Umbilical cord (tissue), 2 donors: Measurements from ENCODE around the gene RELL2. TPM values are rescaled to one million over a fixed set of nuclear protein-coding genes. Genes with fewer than 3 reads are reported as not detected.
A peak's percentile ranks its signal among the peaks of the same experiment; 100 is the strongest.
"Not testable (repeated sequence)": the region's sequence is repeated elsewhere in the genome, so short reads cannot be mapped to it uniquely, and the experiment has no call there.

Experiments
- DNase-seq: peaks from one replicate; pipeline ENCODE4 v3.0.0-alpha.2; 2015; ENCODE audit warnings: low spot score
- total RNA-seq: library from RNA; depleted of rRNA; stranded (reverse); fragments of >200 nt; gene quantifications from one replicate; pipeline ENCODE4 v1.2.3, GENCODE V29; 2014; ENCODE audit warnings: low replicate concordance; ENCODE audit not compliant: insufficient read depth

Gene RELL2, protein sequence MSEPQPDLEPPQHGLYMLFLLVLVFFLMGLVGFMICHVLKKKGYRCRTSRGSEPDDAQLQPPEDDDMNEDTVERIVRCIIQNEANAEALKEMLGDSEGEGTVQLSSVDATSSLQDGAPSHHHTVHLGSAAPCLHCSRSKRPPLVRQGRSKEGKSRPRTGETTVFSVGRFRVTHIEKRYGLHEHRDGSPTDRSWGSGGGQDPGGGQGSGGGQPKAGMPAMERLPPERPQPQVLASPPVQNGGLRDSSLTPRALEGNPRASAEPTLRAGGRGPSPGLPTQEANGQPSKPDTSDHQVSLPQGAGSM
- total RNA-seq: 0.96 TPM

DNA sequence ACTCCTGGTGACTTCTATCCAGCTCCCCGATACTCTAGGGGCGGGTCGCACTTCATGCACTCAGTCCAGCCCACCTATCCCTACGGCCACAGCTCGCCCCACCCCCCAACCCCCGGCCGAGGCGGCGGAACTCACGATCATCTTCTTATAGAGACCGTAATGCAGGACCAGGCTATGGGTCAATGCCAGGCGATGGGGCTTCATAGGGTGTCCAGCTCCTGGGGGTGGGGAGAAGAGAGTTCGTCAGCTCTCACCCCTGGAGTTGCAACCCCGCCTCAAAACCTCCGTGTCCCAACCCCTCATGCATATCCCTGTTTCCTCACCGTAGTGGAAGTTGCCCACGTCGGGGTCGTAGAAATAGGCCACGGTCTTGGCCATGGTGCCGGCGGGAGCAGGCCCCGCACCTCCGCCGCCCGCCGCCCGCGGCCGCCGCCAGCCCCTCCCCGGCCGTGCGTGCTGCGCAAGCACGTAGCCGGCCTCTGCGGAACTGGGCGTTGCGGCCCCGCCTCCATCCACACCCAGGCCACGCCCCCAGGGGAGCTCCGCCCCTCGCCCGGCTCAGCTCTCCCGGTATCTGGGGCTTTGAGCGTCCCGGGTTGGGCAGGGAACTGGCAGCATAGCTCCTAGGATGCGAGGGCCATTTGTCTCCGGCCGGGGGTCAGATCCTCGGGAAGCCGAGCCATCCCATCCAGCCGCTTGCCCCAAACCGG lies at the start of gene RELL2, which contains the start of gene HDAC3:
TSS of gene RELL2 (plus strand) at position 585 of the 710 bp plus-strand sequence. CDS start 1,229 bp downstream, outside the sequence.
TSS of gene HDAC3 (minus strand) at position 437 of the 710 bp plus-strand sequence. CDS start at position 378, 59 bp downstream.
- DNase-seq: peak; percentile 93

DNA sequence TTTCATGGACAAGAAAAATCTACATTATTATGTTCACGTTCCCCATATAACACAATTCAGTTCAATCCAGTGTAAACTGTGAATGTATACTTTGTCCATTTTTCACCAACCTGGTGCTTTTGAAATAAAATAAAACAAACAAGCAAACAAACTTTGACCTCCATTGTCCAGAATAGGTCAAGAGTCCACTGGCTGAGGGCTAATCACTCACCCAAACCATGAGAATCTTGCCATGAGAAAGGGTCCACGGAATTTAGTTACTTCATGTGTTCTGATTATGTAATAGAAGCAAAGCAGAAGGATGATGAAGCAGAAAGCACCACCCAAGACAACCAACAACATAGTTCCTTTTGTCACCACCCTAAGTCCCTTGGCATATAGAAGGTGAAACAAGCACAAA lies 46.7 kb upstream of the RELL2 start:
- no peak for DNase-seq

DNA sequence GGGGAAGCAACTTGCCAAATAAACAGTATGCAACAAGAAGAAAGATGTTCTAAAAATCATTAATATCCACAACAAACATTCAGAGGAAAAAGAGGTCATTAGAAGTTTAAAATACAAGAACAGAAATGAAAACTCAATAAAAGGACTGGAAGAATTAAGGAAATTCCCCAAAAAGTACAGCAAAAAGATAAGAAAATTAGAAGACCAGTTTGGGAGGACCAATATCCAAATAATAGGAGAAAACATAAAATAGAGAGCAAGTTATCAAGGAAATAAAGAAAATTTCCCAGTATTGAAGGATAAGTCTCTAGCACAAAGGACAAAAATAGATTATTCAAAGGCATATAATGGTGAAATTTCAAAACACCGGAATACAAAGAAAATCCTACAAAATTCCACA lies 39.9 kb upstream of the RELL2 start:
- no peak for DNase-seq

DNA sequence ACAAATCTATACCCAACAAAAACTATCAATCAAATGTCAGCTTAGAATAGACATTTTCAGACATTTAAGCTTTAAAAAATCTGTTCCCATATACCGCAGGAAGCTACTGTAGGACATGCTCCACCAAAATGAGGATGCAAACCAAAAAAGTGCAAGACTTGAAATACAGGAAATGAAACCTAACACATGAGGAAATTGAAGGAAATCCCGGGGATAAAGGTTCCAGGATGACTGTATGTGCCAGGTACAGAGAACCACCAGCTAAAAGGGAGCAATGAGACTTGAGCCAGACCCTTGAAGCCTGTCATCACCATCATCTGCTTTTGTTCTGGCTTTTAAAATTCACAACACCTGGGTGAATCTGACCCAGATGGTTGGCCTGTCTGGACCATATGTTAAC lies 39.4 kb upstream of the RELL2 start:
- no peak for DNase-seq

DNA sequence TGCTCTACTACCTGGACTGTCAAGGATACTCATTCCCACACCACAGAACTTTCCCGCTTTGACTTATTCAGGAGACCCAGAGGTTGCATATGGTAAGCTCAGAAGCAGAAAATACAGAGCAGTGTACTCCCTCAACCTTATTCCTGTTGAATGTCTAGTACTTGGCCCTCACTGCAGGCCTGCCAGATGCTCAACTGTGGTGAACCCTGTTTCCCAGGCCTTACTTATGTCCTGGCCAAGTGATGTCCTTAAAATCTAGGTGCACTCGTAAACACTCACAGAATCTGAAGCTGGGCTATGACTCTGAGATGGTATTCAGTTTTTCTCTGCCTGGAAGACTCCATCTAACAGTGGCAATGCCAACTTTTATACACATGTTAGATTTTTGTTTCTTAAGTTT lies 39.0 kb upstream of the RELL2 start:
- no peak for DNase-seq

DNA sequence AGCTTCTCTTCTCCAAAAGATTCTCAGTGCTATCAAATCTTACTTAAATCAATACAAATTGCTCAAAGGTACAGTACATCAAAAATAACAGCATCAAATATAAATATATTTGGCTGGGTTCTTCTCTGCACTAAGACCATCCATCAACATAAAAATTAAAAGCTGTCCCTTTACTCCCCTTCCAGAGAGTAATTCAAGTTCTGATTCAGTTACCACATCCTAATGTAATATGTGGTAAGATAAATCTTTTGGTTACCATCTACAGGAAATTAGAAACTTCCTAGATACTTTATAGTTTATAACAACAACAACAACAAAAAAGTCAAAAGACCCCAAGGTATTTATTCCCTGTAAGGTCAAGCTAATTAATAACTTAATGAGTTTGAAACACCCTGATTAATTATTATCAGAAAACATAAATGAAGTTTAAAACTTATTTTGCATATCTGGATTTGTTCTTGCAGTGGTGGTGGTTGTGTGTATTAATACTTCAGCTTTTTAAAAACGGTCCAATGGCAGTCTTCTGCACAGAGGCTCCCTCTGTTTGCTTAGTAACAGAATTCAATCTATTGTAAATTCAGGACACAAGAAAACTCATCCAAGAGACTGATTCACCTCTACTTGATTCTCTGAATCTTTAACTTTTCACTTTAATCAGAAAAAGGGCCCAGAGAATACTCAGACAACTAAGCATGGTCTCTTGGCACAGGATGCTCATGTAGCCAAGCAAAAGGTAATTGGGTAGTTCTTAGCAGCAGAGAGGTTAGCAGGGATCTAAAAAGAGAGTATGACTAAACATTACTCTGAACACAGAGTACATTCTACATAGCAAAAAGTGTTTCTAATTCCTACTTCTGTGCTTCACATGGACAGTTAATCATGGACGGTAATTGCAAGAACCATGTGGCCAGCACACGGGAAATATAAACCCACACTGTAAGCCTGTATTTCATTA lies 38.1 kb upstream of the RELL2 start:
- no peak for DNase-seq

DNA sequence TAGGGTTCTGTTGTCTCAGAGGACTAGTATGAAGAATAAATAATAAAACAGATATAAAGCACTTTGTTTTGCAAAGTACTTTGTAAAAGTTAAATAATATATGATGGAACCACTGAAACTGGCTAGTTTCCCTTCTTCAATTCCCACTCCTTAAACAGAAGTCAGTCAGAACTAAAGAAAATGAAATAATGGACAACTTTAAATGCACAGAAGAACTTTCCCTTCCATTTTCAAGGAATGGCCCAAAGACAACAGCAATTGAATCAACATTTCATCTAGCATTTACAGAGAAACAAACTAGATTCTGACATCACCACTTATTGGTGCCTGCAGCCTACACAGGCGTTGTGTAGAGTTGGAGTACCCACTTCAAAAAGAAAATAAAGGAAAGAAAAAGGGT lies 34.2 kb upstream of the RELL2 start:
- no peak for DNase-seq

DNA sequence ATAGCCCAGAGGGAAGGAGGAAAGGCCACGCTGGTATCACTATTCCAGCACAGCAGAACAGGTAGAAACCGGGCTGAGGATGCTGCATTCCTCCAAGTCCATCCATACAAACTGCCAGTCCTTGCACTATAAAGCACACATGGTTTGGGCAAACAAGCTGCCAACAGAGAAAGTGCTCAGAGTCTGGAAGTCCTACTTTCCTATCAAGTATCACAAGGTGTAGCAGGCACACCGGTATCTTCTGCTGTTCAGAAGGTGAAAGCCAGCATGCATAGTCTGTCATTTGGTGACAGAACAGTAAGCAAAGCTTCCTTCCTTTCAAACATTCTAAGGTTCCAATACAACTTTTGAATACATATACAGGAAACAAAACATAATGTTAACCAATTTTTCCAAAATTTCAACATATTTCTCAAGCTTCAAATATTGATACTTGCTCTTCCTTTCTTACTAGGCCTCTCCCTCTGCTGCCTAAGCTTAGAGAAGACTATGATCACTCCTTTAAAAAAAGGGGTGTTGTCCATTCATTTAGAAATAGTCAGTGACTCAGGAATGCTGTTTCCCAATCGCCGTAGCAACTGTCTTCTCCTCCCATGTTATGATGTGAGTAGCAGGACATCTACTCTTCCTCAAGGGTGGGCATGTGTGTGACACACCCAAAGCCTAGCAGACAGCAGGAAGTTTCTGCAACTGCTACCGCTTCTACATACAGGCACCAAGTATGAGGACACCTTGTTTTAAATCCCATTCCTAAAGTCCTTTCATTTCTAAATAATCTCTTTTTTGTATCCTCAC lies 32.7 kb upstream of the RELL2 start:
- DNase-seq: peak; percentile 88

DNA sequence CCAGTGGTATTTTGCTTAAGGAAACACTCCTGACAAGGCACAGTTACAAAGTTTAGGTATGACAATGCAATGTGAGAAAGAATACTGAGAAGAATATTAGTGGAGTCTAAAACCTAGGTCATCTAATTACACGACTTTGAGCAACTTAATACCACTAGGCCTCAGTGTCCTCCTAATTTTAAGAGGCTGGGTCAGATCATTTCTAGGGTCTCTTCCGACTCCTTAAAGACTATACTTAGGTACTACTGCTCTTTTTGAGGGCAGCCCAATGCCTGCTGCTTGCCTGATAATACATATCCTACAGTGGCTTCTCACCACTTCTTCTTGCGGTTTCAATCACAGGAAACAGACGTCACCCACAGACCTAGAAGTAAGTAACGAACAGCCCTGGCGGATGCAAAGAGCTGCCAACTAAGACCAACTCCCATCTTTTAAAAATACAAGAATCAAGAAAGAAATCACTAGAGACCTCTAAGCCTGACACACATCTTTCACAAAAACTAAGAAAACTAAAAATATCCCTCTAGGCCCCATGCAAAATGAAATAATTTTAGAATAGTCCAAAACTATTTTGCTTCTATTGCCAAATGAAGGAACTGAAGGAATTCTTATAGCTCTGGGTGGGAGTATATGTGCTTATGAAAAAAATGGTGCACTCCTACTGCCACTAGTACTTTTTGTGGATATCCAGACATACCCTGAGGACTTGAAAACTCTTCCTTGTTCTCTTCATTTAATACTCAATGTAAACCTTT lies 31.1 kb upstream of the RELL2 start:
- peak; percentile 56 for DNase-seq

DNA sequence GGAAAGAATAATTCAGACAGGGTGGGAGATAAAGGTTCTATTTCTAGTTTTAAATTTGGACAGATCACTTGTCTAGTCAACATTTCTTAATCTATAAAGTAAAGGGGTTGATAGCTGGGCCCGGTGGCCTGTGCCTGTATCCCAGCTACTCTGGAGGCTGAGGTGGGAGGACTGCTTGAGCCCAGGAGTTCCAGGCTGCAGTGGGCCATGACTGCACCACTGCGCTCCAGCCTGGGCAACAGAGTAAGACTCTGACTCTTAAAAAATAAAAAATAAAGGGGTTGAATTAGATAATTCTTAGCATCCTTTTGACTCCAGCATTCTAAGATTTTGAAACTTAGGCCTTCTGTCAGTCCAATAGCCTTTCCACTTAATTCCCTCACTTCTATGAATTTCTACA lies 28.8 kb upstream of the RELL2 start:
- no peak for DNase-seq

DNA sequence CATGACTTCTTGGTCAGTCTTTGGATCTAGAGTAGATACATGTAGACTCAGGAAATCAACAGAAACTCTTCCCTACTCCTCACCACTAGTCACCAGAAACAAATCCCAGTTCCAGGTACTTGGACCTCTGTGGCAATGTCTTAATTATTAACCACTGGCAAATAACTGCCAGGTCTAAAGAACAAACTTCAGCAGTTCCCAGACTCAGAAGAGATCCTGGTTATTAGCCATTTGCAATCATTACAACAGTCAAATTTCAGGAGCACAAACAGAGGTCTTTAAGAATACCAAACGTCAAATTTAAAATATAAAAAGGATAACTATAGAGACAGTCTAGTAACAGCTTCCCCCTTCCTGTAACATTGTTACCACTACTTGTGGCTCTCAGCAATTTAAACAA lies 28.2 kb upstream of the RELL2 start:
- no peak for DNase-seq

DNA sequence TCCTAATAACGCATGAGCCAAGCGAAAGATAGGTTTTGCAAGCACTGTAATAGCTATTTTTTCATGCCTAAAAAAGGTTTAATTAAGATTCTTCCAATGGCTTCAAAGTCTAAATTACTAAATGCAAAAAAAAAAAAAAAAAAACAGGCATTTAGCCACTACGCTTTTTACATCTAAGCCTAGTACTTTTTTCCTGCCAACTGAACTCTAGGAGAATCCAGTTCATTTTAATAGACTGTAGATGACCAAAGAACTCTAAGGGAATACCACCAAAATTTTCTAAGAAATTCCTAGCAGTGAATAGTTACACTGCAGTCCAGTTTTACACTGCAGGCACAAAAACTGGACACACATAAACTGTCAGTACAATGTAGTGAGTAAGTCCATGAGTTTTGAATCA lies 27.8 kb upstream of the RELL2 start:
- DNase-seq: no peak

DNA sequence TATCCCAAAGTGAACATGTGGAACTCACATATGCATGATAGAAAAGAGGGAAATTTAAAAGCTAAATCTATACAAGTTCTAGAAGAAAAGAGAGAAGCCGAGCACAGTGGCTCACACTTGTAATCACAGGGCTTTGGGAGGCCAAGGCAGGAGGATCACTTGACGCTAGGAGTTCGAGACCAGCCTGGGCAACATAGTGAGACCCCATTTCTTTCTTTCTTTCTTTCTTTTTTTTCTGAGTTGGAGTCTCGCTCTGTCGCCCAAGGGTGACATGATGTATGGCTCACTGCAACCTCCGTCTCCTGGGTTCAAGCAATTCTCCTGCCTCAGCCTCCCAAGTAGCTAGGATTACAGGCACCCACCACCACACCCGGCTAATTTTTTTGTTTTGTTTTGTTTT lies 26.9 kb upstream of the RELL2 start:
- DNase-seq: not testable (repeated sequence)

DNA sequence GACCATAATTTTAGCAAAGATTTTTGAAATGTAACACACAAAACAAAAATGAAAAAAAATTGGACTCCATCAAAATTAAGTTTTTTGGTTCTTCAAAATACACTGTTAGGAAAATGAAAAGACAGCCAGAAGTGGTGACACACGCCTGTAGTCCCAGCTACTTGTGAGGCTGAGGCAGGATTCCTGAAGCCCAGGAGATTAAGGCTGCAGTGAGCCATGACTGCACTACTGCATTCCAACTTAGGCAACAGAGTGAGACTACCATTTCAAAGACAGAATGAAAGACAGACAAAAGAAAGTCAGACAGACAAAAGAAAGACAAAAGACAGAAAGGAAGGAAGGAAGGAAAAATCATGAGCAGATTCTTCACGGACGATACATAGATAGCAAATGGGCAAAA lies 25.5 kb upstream of the RELL2 start:
- DNase-seq: no peak

DNA sequence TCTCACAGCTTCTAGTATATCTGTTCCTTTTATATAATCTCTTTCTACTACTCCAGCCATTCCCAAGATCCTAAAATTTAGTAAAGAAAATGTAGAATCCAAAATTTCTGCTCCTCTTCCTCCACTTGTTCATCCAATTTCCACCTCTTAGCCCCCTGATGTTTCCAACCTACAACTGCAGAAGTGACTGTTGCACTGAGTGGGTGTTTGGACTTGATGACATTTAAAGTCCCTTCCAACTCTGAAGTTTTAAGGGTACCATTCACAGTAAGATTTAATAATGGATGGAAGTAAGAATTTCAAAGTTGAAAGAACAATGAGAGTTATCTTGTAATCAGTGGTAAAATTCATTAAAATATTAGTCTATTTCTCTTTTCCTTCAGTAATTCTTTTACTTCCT lies 23.5 kb upstream of the RELL2 start:
- no peak for DNase-seq

DNA sequence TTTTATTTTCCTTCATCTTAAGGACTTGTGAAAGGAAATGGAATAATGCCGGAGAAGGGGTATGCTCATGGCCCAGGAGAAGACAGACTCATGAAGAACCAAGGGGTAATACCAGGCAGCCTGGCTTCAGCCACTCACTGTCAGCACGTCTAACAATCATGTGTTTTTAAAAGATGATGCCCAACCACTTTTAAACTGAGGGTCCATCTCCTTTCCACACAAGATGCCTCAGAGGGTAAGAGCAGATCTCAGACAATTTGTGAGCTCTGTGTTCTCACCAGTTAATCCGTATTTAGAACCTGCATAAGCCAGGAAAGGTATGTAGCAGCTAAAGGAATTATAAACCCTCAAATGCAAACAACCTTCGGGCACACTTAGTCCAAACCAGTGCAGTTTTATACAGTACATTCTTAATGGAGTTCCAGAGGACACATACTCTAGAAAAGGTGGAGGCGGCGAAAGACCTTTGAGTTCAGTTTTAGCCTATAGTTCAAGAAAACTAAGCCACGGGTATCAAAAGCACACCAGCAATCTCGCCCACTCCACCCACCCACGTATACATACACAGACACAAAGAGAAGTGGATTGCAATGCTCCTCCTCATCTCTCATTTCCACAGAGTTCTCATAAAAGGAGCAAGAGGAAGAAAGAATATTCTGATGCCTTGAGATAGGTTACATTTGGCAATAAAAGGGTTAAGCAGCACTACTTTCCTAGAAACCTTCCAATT lies 20.6 kb upstream of the RELL2 start:
- DNase-seq: no peak

DNA sequence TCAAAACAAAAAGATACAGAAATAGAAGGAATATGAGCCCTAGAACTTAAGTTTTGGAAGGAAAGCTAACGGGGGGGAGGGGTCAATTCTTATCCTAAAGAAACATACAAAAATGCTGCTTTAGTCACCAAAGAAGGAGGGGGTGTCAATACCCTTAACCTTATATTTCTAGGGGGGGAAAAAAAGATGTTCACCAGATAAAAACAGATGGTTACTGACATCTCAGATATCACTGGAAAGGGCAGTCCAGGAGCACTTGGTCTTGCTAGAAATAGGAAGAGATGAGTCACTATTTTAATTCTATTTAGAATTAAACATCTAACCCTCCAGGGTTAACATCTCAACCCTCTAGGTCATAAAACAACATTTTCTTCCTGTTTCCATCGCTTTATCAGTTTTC lies 19.7 kb upstream of the RELL2 start:
- DNase-seq: no peak

DNA sequence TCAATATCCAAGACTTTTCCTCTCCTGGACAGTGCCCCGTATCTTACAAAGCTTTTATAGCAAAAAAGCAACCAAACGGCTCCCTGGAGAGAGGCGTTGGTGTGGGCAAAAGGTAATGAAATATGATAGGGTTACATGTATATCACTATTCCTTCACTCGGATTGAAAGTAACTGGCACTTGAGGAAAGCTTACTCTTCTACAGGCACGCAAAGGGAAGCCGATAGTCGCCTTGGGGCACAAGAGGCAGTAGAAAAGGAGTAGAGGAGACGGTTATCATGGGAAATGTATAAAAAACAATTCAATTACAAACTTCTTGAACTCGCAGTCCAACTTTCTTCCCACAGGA lies 19.1 kb upstream of the RELL2 start:
- DNase-seq: no peak

DNA sequence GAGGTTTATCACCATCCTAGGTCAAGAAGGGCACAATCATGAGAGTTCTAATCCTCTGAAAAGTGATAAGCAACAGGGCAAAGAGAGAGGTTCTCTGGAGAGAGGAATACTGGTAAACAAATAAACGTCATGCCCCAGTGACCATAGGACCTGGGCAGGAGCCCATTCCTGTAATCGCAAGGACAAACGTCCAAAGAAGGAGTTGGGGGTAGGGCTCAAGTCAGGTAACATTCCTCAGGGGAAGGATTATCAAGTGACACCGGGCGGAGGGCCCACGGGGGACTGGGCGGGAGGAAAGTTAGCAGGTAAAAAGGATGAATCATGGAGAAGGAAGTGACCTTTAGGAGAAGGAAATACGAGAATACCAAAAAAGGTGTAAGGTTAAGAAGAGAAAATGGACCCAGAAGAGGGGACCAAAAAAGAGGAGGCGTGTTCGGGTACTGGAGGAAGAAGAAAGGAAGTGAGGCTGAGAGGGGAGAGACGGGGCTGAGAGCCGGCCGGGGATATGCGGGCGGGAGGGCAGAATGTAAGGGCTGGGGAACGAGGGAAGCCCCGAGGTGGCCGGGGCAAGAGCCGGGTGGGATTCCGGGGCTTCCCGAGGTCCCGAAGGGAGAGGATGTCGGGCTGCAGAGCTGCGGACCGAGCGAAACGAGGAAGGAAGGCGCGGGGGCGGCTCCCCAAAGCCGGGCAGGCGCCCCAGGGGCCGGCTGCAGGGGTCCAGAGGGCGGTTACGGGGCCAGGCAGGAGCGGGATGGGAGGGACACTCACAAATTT lies 18.6 kb upstream of the RELL2 start:
- peak; percentile 45 for DNase-seq
